Panc1 (cell line): ENCODE data around the gene ULBP3. TPM values are rescaled to one million over a fixed set of nuclear protein-coding genes. Genes with fewer than 3 reads are reported as not detected.
"Not testable (repeated sequence)": the region's sequence is repeated elsewhere in the genome, so short reads cannot be mapped to it uniquely, and the experiment has no call there.

Experiments used
- ATAC-seq: fragments of 200-7000 bp; cut with Tn5 transposase; 2 replicates; pipeline ENCODE4 v1.9.1; 2020; ENCODE audit warnings: mild to moderate bottlenecking, moderate library complexity
- BruUV-seq: library from RNA; stranded (reverse); fragments of 400-500 nt; replicated peaks from 2 replicates; lab custom pipeline; 2021; lab: Mats Ljungman, UMichigan
- CTCF ChIA-PET: fragments of 300-600 bp; sonication (Branson Sonifier 250); formaldehyde crosslinking; loops from one replicate; lab custom pipeline; 2022; ENCODE audit warnings: antibody characterized with exemption; lab: Charles Lee
- POLR2A ChIA-PET: fragments of 300-600 bp; sonication (Branson Sonifier 250); formaldehyde crosslinking; loops from one replicate; lab custom pipeline; 2022; ENCODE audit warnings: antibody characterized with exemption; lab: Charles Lee
- DNase-seq: peaks from one replicate; pipeline ENCODE4 v3.0.0-alpha.2; 2010; ENCODE audit warnings: low read depth, low spot score
- H3K27ac ChIP-seq: 2 replicates; pipeline ENCODE4 v1.5.1; 2011; ENCODE audit warnings: mild to moderate bottlenecking, low read length, inconsistent platforms
- H3K27me3 ChIP-seq: fragments of 200-500 bp; sonication (Bioruptor generic); 2 replicates; pipeline ENCODE4 v1.6.0; 2014; ENCODE audit warnings: low read length, inconsistent platforms; ENCODE audit not compliant: control insufficient read depth, insufficient read depth
- H3K36me3 ChIP-seq: fragments of 200-500 bp; sonication (Bioruptor generic); 2 replicates; pipeline ENCODE4 v1.5.1; 2014; ENCODE audit warnings: inconsistent platforms, mild to moderate bottlenecking, low read length, moderate library complexity; ENCODE audit not compliant: control insufficient read depth, insufficient read depth
- H3K4me1 ChIP-seq: 2 replicates; pipeline ENCODE4 v1.5.1; 2011; ENCODE audit warnings: inconsistent platforms, mild to moderate bottlenecking, low read length, moderate library complexity; ENCODE audit not compliant: control insufficient read depth, insufficient read depth
- H3K4me3 ChIP-seq, 2 experiments: 2 replicates each; pipeline ENCODE4 v1.5.1; 2011 to 2012; ENCODE audit warnings: low read depth in 2 of 2, low read length in 2 of 2, mild to moderate bottlenecking in 2 of 2, inconsistent platforms in 1 of 2, moderate library complexity in 1 of 2
- H3K9me3 ChIP-seq: fragments of 200-500 bp; sonication (Bioruptor generic); 2 replicates; pipeline ENCODE4 v1.5.1; 2014; ENCODE audit warnings: low read depth, mild to moderate bottlenecking, inconsistent platforms, low read length, moderate library complexity; ENCODE audit not compliant: control insufficient read depth, insufficient read depth
- POLR2AphosphoS5 ChIP-seq: IDR thresholded peaks from 2 replicates; pipeline ENCODE4 v1.6.1; 2012; ENCODE audit warnings: mild to moderate bottlenecking, low read depth, low read length, moderate library complexity
- SIN3A ChIP-seq: IDR thresholded peaks from 2 replicates; pipeline ENCODE4 v1.6.1; 2012; ENCODE audit warnings: low read depth, mild to moderate bottlenecking, low read length, moderate library complexity, borderline replicate concordance; ENCODE audit not compliant: insufficient read depth
- TCF7L2 ChIP-seq: IDR thresholded peaks from 2 replicates; pipeline ENCODE4 v1.6.1; 2011; ENCODE audit warnings: mild to moderate bottlenecking, low read depth, low read length, inconsistent platforms
- in situ Hi-C: cut with HindIII; loops from 2 replicates; pipeline ENCODE4 v1.10.0; 2016; ENCODE audit warnings: low sequenced_read_pairs, low pct_unique_long_range_greater_than_20kb
- intact Hi-C: fragments of 100-400 bp; cut with micrococcal nuclease; formaldehyde crosslinking; loops from one replicate; pipeline ENCODE4 v1.10.0; 2022; ENCODE audit not compliant: unreplicated experiment
- total RNA-seq: library from RNA; stranded (reverse); gene quantifications from one replicate; pipeline ENCODE4 v1.2.1, GENCODE V29; 2021; ENCODE audit not compliant: unreplicated experiment
- TF ChIP-seq, protein P1 (sequence below): fragments of 450-650 bp; IDR thresholded peaks from 2 replicates; pipeline ENCODE4 v1.5.1; 2017; ENCODE audit warnings: mild to moderate bottlenecking
- TF ChIP-seq, protein P2 (sequence below), 2 experiments: IDR thresholded peaks; 2 replicates each; pipeline ENCODE4 v1.6.1; 2011 to 2012; ENCODE audit warnings: low read depth in 2 of 2, control low read depth in 1 of 2, low read length in 1 of 2, mild to moderate bottlenecking in 1 of 2, moderate library complexity in 1 of 2; ENCODE audit not compliant: insufficient read depth in 1 of 2

ULBP3 gene
- total RNA-seq, 1 experiment from 2014 or later: 2.4 TPM

DNA sequence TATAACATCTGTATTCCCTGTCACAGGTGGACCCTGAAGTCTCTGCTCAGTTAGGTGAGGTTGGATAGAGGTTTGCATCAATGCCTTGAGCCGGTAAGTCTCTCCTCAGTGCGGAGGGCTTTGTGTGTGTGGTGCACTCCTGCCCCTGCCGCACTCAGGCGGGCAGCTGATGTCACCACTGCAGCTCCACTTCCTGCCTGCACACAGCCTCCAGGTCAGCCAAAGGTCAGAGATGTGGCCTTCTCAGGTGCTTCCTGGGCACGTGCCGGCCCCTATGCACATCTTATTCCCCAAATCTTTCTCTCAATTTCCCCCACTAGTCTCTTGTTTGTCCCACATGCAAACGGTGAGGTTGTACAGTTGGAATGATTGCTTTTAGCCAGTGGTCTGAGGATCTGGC lies 8.9 kb downstream of the ULBP3 start:
- BruUV-seq, H3K27ac ChIP-seq, CTCF ChIA-PET, H3K9me3 ChIP-seq, POLR2A ChIA-PET, H3K4me3 ChIP-seq, in situ Hi-C loops, H3K4me1 ChIP-seq, intact Hi-C loops, ATAC-seq, H3K36me3 ChIP-seq, DNase-seq: not testable (repeated sequence)
- peaks cover 13% of the 10 kb centered on the region for H3K27me3 ChIP-seq

DNA sequence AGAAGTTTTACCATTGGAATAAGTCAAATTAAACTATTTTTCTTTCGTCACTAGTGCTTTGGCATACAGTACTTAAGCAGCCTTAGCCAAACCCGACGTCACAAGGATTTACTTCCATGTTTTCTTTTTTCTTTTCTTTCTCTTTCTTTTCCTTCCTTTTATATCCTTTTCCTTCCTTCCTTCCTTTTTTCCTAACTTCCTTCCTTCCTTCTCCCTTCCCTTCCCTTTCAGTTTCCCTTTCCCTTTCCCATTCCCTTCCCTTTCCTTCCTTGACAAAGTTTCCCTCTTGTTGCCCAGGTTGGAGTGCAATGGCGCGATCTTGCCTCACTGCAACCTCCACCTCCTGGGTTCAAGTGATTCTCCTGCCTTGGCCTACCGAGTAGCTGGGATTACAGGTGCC lies 9.9 kb downstream of the ULBP3 start:
- H3K4me3 ChIP-seq: no peak overlapping the region
- TF ChIP-seq POLR2AphosphoS5: no peak
- TF ChIP-seq, protein P1, sequence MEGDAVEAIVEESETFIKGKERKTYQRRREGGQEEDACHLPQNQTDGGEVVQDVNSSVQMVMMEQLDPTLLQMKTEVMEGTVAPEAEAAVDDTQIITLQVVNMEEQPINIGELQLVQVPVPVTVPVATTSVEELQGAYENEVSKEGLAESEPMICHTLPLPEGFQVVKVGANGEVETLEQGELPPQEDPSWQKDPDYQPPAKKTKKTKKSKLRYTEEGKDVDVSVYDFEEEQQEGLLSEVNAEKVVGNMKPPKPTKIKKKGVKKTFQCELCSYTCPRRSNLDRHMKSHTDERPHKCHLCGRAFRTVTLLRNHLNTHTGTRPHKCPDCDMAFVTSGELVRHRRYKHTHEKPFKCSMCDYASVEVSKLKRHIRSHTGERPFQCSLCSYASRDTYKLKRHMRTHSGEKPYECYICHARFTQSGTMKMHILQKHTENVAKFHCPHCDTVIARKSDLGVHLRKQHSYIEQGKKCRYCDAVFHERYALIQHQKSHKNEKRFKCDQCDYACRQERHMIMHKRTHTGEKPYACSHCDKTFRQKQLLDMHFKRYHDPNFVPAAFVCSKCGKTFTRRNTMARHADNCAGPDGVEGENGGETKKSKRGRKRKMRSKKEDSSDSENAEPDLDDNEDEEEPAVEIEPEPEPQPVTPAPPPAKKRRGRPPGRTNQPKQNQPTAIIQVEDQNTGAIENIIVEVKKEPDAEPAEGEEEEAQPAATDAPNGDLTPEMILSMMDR: no peak
- TF ChIP-seq SIN3A: no peak
- TF ChIP-seq TCF7L2: no peak
- TF ChIP-seq, protein P2, sequence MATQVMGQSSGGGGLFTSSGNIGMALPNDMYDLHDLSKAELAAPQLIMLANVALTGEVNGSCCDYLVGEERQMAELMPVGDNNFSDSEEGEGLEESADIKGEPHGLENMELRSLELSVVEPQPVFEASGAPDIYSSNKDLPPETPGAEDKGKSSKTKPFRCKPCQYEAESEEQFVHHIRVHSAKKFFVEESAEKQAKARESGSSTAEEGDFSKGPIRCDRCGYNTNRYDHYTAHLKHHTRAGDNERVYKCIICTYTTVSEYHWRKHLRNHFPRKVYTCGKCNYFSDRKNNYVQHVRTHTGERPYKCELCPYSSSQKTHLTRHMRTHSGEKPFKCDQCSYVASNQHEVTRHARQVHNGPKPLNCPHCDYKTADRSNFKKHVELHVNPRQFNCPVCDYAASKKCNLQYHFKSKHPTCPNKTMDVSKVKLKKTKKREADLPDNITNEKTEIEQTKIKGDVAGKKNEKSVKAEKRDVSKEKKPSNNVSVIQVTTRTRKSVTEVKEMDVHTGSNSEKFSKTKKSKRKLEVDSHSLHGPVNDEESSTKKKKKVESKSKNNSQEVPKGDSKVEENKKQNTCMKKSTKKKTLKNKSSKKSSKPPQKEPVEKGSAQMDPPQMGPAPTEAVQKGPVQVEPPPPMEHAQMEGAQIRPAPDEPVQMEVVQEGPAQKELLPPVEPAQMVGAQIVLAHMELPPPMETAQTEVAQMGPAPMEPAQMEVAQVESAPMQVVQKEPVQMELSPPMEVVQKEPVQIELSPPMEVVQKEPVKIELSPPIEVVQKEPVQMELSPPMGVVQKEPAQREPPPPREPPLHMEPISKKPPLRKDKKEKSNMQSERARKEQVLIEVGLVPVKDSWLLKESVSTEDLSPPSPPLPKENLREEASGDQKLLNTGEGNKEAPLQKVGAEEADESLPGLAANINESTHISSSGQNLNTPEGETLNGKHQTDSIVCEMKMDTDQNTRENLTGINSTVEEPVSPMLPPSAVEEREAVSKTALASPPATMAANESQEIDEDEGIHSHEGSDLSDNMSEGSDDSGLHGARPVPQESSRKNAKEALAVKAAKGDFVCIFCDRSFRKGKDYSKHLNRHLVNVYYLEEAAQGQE (IDR thresholded peaks at IDR 0.05; ENCODE audit: insufficient read depth in 1 of 2, low read depth in 2 of 2, low read length in 1 of 2): no peak
- ChIA-PET CTCF (no interaction called here), POLR2A (no interaction called here)
- in situ Hi-C loops: no loop called here
- intact Hi-C loops: no loop called here
- H3K27ac ChIP-seq: no peak overlapping the region
- H3K36me3 ChIP-seq: no peaks in the 10 kb centered on the region
- no TSS peak for BruUV-seq
- peaks cover 13% of the 10 kb centered on the region for H3K27me3 ChIP-seq
- DNase-seq (no peak), ATAC-seq (no peak)
- H3K4me1 ChIP-seq: no peaks in the 10 kb centered on the region
- no peaks in the 10 kb centered on the region for H3K9me3 ChIP-seq

DNA sequence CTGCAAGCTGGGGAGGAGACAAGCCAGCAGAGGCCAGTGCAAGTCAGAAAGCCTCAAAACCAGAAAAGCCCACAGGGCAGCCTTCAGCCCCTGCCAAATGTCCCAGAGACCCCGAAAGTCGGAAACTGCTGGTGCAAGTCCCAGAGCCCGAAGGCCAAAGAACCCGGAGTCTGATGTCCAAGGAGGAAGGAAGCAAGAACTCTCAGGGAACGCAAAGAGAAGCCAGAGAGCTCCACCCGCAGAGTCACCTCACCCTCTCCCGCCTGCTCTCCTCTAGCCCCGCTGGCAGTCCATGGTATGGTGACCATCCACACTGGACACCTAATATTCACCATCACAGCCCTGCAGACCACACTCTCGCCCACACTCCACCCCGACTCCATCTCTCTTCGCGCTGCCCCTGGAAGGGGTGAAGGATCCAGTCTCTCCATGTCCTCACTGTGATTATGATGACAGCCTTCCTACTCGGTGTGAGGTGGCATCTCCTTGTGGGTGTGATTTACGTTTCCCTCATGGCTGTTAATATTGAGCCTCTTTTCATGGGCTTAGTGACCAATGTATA lies 10.6 kb downstream of the ULBP3 start:
- Histone ChIP-seq H3K27me3 (peaks cover 13% of the 10 kb centered on the region), H3K27ac (no peak overlapping the region), H3K36me3 (no peaks in the 10 kb centered on the region), H3K4me1 (no peaks in the 10 kb centered on the region), H3K9me3 (no peaks in the 10 kb centered on the region), H3K4me3 (no peak overlapping the region)
- TF ChIP-seq SIN3A: no peak
- TF ChIP-seq, protein P1: no peak
- intact Hi-C loops: no loop called here
- CTCF ChIA-PET: no interaction called here
- ATAC-seq (no peak), DNase-seq (no peak)
- no TSS peak for BruUV-seq
- in situ Hi-C loops: no loop called here
- POLR2A ChIA-PET: no interaction called here
